GM21737 (cell line): Measurements from ENCODE around the gene SPRY4.
"Not testable (repeated sequence)": the region's sequence is repeated elsewhere in the genome, so short reads cannot be mapped to it uniquely, and the experiment has no call there.

ENCODE experiments used
- ATAC-seq: cut with Tn5 transposase; IDR thresholded peaks from one replicate; pipeline ENCODE4 v1.9.1; 2021; ENCODE audit warnings: mild to moderate bottlenecking, moderate library complexity; ENCODE audit not compliant: unreplicated experiment

The SPRY4 gene

GRCh38 chr5:142316051-142316450 is 8.8 kb downstream of the SPRY4 start:
- no peak for ATAC-seq

DNA sequence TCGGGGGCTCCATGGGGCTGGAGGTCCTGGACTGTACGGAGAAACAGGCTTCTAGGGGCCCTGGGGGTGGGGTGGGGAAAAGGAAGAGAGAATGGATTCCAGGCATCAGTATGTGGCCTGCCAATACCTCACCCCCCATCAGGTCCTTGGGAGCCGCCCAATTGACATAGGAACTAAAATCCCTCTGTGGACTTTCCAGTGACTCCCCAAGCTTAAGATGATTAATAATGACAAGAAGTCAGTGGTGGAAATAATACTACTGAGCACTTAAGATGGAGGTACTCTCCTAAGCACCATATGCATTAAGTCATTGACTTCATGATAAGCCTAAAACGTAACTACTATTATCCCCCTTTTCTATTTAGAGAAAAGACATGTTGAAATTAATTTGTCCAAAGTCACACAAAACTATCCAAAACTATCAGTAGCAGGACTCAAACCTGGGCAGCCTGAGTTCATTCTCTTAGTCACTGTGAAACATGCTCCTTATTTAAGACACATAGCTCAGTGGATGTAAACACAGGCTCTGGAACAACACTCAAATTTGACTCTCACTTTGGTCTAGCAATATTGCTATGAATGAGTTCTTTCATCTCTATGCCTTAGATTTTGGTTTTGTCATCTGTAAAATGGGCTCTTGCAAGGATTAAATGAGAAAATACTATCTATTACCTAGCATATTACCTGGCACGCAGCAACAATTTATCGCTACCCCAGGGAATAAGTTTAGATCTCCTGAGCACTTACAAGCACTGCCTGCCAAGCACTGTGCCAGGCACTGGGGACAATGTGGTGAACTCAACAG is 9.5 kb downstream of the SPRY4 start:
- no peak for ATAC-seq

DNA sequence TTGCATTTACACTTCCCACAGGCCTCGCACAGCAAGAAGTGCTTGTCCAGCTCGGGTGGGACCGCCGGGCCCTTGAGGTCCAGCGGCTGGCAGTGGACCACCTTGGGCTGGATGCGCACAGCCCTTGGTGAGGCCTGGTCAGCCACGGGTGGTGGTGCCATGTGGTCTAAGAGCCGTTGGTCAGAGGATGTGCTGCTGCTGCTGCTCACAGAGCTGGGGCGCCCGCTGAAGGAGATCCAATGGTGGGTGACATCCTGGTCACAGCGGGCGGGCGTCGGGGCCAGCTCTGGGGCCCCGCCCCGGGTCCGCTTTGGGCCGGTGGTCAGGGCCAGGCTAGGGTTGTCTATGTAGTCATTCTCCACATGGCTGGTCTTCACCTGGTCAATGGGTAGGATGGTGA is 10.2 kb downstream of the SPRY4 start:
- ATAC-seq = no peak

DNA sequence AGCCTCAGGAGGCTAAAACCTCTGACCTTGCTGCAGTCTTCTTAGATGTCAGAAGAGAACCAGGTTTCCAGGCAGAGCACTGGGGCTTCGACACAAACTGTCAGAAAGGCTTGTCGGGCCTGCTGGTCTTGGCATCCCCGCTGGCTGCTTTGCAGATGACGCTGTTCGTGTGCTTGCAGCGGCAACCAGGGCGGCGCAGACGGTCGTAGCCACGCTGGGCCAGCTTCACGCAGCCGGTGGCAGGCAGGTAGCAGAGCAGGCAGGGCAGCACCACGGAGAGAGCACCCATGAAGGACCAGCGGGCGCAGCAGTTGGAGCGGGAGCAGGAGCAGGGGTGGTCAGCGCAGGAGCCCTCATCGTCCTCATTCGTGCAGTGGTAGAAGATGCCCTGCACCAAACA is 10.7 kb downstream of the SPRY4 start:
- no peak for ATAC-seq

DNA sequence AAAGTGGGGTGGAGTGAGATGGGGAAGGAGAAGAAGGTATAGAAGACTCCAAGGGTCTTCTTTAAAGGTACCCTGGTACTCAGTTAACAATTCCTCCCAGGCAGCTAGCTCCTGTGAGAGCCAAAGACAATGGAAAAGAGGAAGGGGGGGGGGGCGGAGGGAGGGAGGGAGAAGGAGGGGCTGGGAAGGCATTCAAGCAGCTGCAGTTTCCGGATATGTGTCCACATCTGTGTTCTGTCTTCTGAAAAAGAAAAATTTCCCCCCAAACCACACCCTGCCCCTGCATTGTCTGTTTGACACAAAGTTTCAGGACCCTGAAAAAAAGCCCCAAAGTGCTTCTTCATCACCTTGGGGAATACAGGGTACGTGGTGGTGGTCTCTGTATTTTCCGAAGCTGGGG is 11.1 kb downstream of the SPRY4 start:
- ATAC-seq = no peak

DNA sequence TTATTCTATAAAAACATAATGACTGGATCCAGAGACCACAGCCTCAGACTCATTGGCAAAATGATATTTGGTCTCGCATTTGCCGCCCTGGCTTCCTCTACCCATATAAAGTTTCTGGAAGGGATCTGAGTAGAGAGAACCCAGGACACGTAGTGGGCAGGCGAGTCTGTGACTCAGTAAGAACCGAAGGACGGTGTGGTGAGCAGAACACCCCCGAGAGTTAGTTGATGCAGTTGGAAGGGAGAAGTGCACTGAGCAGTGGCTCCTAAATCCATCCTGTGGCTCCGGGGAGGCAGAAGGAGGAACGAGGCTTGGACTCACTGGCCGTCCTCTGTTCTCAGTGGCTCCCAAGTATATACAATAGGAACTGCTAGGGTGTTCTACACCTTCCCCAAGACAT is 11.5 kb downstream of the SPRY4 start:
- no peak for ATAC-seq

DNA sequence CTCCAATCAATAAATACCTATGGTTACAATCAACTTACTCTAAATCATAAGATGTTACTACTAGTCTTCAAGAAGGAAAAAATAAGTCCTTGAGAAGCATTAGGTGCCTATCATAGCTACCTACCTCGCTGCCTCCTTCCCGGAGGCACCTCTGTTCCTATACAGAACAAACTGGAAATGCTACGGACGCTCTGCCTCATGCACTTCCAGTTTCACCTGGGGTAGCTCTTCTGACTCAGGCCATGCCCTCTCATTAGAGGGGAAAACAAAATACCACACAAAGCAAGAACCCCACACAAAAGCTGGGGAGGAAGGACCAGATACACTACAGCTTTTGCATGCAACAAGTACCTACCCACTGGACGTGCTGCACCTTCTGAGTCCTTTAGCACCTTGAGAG is 12.4 kb downstream of the SPRY4 start:
- ATAC-seq = no peak

DNA sequence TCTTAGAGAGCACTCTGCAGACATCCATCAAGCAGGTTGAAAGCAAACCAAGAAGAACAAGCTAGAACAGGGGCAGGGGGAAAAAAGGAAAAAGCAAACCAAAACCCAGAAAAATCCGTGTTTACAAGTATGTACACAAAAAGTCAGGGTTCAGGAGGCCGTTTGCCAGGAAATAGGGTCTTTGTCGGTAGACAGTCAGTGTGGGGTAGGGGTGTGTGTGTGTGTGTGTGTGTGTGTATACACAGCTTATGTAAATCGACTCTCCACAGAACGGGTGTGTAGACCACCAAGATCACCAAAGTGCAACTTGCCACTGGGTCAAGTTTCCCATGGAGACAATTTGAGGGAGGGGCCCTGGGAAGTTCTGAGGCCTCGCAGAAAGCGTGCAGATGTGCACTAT is 13.1 kb downstream of the SPRY4 start:
- no peak for ATAC-seq

DNA sequence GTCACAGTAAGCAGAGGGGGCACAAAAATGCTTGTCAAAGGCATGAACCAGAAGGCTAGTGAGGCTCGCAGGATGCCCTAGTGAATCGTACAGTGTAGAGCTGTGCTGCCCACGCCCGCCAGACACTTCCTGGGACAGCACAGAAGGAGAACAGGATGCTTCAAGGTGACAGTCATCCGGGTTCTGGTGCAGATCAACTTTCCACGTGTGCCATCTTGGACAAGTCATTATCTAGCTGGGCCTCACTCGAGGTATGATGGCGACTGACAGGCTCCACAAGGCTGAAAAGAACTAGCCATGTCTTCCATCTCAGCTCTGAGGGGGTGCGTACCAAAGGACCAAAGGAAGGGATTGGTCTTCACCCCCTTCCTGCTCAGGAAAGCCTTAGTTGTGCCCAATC is 14.0 kb downstream of the SPRY4 start:
- ATAC-seq = no peak

DNA sequence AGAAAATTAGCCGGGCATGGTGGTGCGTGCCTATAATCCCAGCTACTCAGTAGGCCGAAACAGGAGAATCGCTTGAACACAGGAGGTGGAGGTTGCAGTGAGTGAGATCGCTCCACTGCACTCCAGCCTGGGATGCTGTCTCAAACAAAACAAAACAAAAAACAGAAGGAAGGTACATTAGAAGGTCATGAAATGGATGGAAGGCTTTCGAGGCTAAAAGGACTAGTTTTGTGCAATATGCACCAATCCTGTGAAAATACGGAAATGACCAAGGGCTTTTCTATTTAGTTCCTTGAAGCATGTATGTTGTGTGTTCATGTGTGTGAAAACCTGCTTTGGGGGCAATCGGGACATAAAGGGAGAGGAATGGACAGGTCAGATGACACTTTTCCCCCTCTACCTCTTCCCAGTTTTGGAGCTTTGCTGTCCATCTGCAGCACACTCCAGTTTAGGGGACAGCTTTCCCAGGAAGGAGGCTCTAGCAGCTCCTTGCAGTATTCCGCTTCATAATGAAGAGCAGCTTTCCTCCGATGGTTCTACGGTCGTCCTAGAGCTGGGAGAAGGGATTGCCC is 15.0 kb downstream of the SPRY4 start:
- ATAC-seq = no peak

- ATAC-seq = no peak
These were observed 16.5 kb downstream of the SPRY4 start for GRCh38 chr5:142308358-142308757.

DNA sequence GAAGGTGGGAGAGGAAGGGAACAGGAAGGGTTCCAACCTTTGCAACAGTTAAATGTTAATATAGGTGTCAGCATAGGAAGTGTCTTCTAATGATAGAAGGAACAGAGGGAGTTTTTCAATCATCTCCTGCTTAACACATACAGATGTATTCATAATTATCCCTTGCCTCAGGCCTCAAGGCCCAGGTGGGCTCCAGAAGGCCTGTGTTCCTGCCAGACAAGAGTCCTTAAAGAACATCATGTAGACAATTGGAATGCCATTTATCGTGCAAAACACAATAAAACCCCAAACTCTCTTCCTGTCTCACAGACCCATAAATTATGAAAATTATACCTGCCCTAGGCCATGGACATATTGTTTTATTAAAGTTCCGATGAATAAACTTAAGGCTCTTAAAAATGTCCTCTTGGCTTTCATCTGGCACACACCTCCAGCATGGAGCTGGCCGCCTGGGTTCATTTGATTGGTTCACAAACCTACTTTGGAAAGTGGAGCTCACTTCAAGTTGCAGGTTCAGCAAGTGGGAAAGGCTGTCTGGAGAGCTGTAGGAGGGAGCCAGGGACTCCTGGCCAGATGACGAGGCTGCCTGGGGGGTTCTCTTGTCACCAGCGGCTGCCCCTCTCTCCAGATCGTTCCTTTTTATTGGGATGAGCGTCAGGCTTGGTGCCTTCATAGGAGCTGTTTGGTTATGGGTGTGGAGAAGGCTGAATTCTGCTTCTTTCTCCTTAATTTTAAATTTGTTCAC is 17.5 kb downstream of the SPRY4 start:
- ATAC-seq = no peak

DNA sequence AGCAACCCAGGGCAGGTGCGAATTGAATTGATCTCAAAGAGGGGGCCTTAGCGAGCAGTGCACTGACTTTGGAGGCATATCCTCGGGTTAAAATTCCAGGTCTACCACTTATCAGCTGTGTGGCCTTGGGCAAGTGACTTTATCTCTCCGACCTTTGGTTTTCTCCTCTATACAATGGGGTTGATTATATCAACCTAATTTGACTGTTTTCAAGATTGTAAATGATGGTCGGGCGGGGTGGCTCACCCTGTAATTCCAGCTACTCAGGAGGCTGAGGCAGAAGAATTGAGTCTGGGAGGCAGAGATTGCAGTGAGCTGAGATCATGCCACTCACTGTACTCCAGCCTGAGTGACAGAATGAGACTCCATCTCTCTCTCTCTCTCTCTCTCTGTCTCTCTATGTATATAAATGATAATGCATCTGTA is 18.7 kb downstream of the SPRY4 start:
- ATAC-seq = no peak

DNA sequence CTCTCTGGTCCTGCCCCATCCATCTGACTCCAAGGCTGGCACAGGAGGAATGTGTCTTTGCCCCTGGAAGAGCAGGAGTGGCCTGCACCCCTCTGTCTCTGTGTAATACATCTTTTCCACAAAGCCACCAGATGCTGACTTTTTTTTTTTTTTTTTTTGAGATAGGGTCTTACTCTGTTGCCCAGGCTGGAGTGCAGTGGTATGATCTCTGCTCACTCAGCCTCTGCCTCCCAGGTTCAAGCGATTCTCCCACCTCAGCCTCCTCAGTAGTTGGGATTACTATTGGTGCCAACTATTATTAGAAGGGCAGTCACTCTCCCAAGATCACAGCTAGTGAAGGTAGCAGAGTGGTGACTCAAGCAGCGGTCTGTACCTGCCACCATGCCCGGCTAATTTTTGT is 19.6 kb downstream of the SPRY4 start:
- ATAC-seq = no peak

- ATAC-seq = no peak
These were observed 20.7 kb downstream of the SPRY4 start for GRCh38 chr5:142304013-142304701.

- no peak for ATAC-seq
These were observed 21.3 kb downstream of the SPRY4 start for GRCh38 chr5:142303565-142303964.

- ATAC-seq = no peak
These were observed 23.3 kb downstream of the SPRY4 start for GRCh38 chr5:142301540-142301939.

DNA sequence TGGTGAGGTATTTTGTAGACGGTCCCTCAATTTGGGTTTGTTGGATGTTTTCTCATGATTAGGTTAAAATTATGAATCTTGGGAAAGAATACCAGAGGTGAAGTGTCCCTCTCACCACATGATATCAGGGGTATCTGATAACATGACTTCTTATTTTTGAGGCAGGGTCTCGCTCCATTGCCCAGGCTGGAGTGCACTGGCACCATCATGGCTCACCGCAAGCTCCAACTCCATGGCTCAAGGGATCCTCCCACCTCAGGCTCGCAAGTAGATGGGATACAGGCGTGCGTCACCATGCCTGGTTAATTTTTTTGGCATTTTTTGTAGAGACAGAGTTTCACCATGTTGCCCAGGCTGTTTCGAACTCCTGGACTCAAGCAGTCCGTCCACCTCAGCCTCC is 24.1 kb downstream of the SPRY4 start:
- ATAC-seq = no peak

- ATAC-seq = no peak
These were observed 26.0 kb downstream of the SPRY4 start for GRCh38 chr5:142298789-142299188.

GRCh38 chr5:142297786-142298185 is 27.0 kb downstream of the SPRY4 start:
- not testable (repeated sequence) for ATAC-seq

- ATAC-seq = no peak
These were observed 27.9 kb downstream of the SPRY4 start for GRCh38 chr5:142296914-142297417.
